ENCODE results near the gene MED12.
"Not testable (repeated sequence)": the region's sequence is repeated elsewhere in the genome, so short reads cannot be mapped to it uniquely, and the experiment has no call there.

MED12 gene

DNA sequence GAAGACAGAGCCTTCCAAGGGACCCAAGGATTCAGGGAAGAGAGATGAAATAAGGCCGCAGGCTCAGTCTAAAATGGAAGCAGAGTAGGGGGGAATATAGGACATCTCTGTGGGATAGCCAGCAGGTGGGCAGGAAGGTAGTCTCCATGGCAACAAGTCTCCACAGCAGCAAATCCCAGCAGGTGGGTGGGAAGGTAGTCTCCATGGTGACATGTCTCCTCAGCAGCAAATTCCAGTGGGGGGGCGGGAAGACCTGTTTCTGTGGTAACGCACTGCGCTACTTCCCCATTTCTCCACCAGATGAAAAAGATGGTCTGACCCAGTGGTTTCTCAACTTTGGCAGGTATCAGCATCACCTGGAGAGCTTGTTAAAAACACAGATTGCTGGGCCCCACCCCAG lies 44.6 kb downstream of the MED12 start:
- DNase-seq (ENCODE audit: low spot score), result no peak

DNA sequence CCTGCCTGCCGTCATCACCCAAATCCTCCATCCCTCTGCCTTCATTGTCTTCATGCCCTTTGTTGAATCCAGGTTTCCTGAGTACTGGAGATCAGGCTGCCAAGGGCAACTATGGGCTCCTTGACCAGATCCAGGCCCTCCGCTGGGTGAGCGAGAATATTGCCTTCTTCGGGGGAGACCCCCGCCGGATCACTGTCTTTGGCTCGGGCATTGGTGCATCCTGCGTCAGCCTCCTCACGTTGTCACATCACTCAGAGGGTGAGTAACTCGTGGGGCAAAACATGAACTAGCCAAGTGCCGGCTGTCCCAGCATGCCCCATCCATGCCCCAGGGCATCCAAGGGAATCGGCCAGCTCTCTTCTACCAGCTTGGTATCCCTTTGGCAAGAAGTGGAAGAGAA lies 45.7 kb downstream of the MED12 start:
- DNase-seq (ENCODE audit: low spot score), result no peak

DNA sequence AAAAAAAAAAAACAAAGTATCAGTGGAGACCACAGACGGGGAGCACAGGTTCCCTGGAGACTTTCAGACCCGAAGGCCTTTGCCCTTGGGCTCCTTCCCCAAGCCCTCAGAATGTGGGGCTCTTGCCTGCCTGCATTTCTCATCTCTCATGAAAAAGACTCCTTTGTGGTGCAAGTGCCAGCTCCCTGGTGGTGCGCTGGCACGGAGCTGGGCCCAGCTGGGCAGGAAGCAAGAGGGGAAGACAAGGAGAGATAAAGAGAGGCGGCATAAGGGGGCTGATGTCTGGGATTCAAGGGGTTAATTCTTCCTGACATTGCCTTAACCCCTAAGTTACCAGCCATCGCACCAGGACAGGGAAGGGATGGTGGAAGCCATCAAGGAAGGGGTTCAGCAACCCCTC lies 48.1 kb downstream of the MED12 start:
- no peak for DNase-seq (ENCODE audit: low spot score)

DNA sequence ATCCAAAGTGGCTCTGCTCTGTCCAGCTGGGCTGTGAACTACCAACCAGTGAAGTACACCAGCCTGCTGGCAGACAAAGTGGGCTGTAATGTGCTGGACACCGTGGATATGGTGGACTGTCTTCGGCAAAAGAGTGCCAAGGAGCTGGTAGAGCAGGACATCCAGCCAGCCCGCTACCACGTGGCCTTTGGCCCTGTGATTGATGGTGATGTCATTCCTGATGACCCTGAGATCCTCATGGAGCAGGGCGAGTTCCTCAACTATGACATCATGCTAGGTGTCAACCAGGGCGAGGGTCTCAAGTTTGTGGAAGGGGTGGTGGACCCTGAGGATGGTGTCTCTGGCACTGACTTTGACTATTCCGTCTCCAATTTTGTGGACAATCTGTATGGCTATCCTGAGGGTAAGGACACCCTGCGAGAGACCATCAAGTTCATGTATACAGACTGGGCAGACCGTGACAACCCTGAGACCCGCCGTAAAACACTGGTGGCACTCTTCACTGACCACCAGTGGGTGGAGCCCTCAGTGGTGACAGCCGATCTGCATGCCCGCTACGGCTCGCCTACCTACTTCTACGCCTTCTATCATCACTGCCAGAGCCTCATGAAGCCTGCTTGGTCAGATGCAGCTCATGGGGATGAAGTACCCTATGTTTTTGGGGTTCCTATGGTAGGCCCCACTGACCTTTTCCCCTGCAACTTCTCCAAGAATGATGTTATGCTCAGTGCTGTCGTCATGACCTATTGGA lies 48.8 kb downstream of the MED12 start:
- DNase-seq (ENCODE audit: low spot score), result no peak

DNA sequence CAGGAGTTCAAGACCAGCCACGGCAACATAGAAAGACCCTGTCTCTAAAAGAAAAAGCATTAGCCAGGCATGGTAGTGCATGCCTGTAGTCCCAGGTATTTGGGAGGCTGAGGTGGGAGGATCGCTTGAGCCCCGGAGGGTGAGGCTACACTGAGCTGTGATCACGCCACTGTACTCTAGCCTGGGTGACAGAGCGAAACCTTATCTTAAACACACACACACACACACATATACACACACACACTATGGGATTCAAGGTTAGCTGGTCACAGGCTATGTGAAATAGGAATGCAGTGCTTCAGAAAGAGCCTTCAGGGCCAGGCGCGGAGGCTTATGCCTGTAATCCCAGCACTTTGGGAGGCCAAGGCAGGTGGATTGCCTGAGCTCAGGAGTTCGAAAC lies 49.7 kb downstream of the MED12 start:
- peak; percentile 20 for DNase-seq (ENCODE audit: low spot score)

DNA sequence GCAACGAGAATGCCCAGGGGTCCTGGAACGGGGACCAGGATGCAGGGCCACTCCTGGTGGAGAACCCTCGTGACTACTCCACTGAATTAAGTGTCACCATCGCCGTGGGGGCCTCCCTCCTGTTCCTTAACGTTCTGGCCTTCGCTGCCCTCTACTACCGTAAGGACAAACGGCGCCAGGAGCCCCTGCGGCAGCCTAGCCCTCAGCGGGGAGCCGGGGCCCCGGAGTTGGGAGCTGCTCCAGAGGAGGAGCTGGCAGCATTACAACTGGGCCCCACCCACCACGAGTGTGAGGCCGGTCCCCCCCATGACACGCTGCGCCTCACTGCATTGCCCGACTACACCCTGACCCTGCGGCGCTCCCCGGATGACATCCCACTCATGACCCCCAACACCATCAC lies 51.2 kb downstream of the MED12 start:
- DNase-seq (ENCODE audit: low spot score), result no peak

DNA sequence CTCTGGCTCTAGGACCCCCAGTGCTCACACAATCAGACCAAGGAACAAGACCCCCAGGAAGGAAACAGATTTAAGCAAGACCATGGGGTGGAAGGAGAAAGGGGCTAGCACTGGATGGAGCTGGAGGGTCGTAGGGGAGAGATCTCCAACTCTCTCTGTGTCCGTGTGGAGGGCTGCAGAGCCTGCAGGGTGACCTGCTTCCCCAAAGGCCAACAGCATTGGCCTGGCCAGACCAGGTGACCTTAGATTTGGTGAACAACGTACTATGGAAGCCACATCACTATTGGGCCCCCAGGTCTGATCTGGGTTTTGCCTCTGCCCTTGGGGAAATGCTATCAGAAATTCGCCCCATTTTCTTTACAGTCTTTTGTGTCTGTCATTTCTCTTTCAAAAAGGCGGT lies 52.3 kb downstream of the MED12 start:
- DNase-seq (ENCODE audit: low spot score), result no peak

DNA sequence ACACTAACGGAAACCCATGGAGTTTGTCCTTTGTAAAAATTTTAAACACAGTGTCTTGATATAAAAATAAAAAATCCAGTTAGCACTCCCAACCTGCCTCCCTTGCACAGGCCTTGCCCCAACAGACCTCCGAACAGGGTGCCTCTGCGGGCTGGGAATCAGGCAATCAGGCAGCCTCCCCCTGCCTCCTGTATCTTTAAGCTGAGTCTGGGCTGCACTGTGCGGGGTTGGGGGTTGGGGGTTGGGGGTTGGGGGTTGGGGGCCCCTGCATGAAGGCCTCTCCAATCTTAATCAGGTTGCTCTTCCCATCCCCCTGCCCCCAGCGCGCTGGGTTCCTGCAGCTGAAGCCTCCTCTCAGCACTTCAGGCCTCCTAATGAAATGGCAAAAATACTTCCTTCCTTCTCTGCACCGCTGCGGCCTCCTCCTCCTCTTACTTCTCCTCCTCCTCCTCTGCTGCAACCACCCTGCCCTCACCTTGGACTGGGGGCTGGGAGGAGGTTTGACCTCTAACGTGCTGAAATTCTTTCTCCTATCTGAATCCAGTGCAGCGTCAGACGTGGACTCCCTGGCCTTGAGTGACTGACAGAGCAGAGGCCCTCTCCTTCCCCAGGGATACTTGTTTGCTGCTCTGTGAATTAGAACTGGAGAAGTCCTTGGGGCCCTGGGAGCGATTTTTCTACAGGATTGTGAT lies 52.9 kb downstream of the MED12 start:
- DNase-seq (ENCODE audit: low spot score), result no peak

DNA sequence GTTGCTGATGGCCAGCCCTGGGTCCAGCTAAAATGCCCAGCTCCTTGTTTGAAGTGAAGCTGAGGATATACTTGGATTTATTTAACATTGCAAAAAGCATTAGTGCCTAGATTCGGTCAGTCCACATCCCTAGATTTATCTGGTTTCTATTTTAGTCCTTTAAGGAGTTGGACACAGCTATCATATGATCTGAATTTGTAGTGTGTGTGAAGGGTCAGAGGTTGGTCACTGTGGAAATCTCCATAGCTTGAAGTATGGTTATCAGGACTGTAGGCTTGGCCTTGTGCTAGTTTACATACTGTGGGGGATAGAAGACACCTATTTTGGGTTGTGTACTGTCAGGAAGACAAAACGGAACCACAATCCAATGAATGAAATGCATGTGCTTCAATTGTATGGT lies 55.0 kb downstream of the MED12 start:
- no peak for DNase-seq (ENCODE audit: low spot score)

DNA sequence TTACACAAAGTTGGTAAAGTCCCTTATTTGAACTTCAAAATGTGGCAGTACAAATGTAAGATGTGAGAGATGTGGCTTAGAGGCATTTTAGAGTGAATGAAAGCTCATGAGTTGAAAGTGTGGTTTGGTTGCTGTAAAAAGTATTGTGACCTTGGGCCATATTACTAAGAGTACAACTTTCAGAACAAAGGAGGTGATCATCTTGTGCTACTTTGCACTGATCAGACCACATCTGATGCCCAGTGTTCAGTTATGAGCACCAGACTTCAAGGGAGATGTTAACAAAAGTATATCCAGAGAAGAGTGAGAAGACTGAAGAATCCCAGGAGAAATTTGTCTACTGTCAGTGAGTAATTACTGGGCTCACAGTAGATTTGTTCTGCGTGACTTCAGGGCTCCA lies 56.4 kb downstream of the MED12 start:
- DNase-seq (ENCODE audit: low spot score), result no peak

DNA sequence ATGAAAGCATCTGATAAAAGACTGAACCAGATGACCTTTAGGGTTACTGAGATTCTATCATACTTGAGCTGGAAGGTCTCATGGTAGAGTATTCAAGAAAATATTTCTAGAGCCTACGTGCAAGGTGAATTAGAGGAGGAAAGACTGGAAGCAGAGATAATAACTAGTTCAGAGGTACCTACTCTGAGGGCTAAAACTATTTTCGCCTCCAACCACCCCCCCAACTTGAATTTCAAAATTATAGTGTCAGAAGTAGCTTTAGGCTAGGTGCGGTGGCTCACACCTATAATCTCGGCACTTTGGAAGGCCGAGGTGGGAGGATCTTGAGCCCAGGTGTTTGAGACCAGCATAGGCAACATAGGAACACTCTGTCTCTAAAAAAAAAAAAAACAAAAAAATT lies 57.1 kb downstream of the MED12 start:
- DNase-seq (ENCODE audit: low spot score), result no peak

DNA sequence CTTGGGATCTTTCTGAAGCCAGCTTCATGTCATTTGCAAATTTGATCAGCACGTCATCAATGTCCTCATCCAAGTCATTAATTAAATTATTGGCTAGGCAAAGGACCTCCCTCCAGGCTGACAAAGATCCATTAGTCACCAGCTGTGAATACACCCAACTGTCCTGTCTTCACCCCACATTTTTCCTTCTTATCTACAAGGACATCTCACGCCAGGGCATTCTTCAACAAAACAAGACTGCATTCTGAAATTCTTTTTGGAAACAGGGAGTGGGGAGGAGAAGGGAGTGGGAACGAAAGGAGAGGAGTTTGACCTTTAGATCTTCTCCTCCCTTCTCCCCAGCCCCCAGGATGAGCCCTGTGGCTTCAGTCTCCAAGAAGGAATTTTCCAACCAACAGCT lies 58.9 kb downstream of the MED12 start:
- no peak for DNase-seq (ENCODE audit: low spot score)

DNA sequence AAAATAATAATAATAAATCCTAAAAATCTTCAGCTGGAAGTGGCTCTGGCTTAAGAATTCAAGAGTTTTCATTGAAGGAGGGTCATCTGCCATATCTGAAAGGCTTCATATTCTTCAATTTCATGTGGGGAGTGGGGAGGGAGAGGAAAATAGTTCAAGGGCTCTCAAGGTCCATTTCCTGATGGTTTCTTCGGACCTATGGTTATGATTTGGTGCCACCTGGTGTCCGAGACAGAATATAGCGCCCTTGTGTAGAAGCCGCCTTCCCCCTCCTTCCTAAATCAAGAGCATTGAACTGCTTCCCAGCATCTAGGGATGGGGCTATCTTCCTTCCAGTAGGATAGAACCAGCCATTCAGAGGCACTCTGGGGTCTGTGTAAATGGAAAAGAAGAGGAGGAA lies 60.5 kb downstream of the MED12 start:
- DNase-seq (ENCODE audit: low spot score), result peak; percentile 81

DNA sequence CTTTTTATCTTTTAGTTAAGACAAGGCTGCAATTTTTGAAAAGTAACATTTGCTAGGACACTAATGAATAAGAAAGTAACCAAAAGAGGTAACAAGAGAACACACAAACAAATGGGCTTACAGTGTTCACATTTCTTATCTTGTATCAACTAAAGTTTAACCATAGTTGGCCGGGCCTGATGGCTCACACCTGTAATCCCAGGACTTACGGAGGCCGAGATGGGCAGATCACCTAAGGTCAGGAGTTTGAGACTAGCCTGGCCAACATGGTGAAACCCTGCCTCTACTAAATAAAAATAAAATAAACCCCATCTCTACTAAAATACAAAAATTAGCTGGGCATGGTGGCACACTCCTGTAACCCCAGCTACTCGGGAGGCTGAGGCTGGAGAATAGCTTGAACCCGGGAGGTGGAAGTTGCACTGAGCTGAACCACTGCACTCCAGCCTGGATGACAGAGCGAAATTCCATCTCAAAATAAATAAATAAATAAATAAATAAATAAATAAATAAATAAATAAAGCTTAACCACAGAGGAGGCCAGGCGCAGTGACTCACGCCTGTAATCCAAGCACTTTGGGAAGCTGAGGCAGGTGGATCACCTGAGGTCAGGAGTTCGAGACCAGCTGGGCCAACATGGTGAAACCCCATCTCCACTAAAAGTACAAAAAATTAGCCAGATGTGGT lies 62.3 kb downstream of the MED12 start:
- not testable (repeated sequence) for DNase-seq (ENCODE audit: low spot score)

DNA sequence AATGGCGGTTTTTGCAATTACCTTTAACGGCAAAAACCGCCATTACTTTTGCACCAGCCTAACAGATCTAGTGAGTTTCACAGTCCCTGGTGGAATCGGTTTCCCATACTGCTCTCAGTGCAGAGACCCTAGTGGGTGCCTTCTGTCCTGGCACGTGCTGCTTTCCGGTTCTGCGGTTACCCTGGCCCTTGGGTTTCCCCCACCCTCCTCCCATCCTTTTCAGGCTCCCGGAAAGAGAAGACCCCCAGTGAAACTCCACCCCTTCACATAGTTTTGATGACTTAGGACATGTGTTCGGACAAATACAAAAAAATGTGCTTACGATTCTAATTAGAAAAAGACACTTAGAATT lies 63.1 kb downstream of the MED12 start:
- DNase-seq (ENCODE audit: low spot score), result no peak

DNA sequence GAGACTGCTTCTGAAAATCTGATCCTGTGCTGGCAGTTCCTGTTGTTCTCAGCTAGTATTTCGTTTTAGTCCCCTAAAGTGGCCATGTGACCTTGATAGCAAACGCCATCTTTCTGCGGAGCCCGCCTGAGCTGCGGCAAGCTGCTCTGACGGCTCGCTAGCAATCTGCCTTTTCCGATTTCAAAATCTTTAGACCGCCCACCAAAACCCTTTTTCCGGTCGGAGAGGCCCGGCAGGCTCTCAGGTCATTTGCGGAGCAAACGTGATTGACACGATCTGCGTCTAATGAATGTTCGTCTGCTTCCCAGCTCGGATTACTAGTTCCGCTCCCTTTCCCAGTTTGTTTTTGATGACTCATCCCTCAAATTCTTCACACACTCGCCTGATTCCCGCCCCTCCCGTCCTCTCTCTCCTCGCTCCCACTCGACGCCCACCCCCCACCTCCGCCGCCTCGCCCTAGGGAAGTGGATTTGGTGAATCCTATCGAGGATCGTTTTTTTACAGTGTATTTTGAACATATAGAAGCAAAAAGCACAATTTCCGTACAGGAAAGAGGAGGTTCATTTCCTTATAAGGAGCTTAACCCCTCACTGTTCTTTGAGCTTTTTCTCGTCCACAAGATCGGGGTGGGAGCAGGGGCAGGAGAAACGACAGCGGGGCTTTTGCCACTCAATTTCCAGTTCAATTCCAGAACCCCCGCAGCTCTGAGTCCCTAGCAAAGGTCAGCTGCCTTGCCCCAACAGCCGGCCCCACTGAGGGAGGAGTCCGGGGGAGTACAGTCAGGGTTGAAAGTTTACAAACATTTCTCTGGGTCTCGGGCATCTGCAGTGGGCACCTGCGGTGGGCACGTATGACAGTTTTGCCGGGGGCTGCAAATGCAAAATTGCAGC lies 63.8 kb downstream of the MED12 start:
- DNase-seq (ENCODE audit: low spot score), result peak; percentile 89

DNA sequence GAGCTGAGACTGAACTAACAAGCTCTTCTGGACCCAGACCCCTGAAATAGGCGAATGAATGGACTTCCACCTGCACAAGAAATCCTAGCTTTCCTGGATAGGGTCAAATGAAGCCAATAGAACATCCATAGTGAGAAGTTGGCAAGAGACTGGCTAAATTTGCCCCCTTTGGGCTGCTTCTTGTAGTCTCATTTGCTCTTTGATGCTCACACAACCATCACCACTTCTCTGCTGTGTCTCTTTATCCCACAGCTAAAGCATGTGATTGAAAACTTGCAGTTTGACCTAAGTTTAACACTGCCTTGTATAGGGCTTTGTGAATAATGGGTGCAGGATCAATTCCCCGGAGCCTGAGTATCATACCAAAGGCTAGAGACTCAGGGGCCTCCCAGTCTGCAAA lies 64.5 kb downstream of the MED12 start:
- no peak for DNase-seq (ENCODE audit: low spot score)

DNA sequence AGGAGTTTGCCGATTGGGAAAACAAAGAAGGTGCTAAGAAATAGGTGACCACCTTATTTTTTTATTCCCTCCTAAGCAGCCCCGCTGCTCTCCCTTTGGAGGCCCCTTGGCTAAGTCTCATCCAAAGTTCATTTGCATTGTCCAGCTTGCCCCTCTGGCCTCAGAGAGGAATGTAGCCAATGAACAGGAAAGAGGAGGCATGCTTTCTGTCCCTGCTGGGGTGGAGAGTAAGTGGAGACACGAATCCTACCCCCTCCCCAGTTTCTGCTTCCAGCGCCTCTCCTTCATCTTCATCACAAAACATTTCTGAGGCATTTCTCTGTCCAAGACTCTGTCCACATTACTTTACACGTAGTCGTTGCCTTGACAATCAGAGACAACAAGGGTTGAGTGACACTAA lies 64.9 kb downstream of the MED12 start:
- no peak for DNase-seq (ENCODE audit: low spot score)

DNA sequence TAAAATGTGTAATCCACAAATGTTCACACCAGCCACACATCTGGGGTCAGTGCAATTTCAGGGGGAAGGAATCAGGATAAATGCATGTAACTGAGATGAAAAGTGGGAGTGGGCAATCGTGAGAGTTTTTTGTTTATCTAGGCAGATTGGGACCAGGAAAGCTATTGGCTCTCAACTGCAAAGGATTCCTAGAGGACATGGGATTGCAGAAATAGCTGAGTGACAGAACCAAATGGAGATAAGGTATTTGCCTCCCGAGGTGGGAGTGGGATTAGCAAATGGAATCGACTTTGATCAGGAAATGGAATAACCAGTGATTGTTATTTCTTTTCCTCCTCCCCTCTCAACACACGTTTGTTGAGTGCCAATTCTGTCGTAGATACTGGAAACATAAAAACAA lies 65.7 kb downstream of the MED12 start:
- no peak for DNase-seq (ENCODE audit: low spot score)

DNA sequence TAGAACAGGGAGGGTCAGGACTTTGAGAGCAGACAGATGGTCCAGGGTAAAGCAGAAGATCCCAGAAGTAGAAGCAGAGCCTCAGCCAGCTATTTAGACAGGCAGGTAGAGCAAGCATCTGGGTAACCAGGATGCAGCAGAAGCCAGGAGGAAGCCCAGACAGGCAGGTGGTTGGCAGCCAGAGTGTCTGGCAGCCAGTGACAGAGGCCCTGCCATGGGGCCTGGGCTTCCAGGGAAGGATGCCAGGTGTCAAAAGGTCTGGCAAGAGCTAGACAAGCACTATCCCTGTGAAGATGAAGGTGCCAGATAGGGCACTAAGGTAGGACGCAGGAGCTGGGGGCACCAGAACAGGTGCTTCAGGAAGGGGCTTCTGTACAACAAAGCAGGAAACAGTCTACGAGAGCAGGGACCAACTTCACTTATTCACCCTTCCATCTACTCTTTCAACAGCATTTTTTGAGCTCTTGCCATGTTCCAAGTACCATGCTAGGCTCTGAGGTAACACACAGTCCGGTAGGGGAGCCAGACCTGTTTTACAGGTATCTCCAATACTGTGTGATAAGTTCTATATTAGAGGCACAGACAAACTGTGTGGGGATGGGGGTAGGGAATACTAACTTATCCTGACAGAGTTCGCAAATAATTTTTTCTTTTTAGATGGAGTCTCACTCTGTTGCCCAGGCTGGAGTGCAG lies 66.6 kb downstream of the MED12 start:
- no peak for DNase-seq (ENCODE audit: low spot score)

DNA sequence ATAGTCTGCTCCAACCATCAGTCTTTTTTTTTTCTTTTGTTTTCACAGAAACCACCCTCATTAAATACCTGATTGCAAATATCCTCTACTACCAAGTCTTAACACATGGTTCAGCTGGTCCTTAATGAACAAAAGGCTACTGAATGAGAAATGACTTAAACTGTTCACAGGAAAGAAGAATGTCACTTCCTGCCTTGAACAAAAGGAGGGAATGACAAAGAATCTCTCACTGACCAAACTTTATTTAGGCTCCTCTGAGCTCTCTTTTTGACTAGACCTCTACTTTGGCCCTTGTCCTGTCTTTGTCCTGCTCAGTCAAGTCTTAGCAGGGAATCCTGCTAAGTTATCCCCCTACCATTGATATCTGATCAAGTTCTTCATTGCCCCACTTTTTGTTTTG lies 72.9 kb downstream of the MED12 start:
- DNase-seq (ENCODE audit: low spot score), result no peak

Data from hematopoietic multipotent progenitor cell treated with erythropoietin and hydrocortisone succinate and interleukin-3 and kit ligand, for 17 days (in vitro differentiated cells).